Body of pancreas (tissue), 4 donors: ENCODE results near the gene TATDN2. TPM values are rescaled to one million over a fixed set of nuclear protein-coding genes. Genes with fewer than 3 reads are reported as not detected.

Experiments
- ATAC-seq: fragments of 150-250 bp; one replicate; pipeline ENCODE4 v1.9.1; 2016
- DNase-seq, 4 donors: peaks; one replicate each; pipeline ENCODE4 v3.0.0-alpha.2; 2019
- H3K27ac ChIP-seq, 4 donors: fragments of 200-600 bp; sonication (generic); 1 replicate in 3 of 4; 2 replicates in 1 of 4; pipeline versions ENCODE4 v1.5.1 to v1.6.1; 2016 to 2019; ENCODE audit warnings: mild to moderate bottlenecking in 1 of 4, mixed read lengths in 1 of 4, moderate library complexity in 1 of 4
- H3K27me3 ChIP-seq, 2 donors: fragments of 200-600 bp; sonication (generic); one replicate each; pipeline ENCODE4 v1.6.0; 2016; ENCODE audit warnings: mild to moderate bottlenecking in 1 of 2
- H3K36me3 ChIP-seq, 2 donors: fragments of 200-600 bp; sonication (generic); replicated peaks in 1 of 2; 2 replicates each; pipeline ENCODE4 v1.5.1; 2016; ENCODE audit warnings: low read depth in 2 of 2; ENCODE audit not compliant: insufficient read depth in 1 of 2
- H3K4me1 ChIP-seq: fragments of 200-600 bp; sonication (generic); one replicate; pipeline ENCODE4 v1.6.0; 2016
- H3K4me3 ChIP-seq, 2 donors: fragments of 200-600 bp; sonication (generic); 1 replicate in 1 of 2; 2 replicates in 1 of 2; pipeline ENCODE4 v1.5.1; 2016 to 2019
- H3K9me3 ChIP-seq, 3 donors: fragments of 200-600 bp; sonication (generic); 1 replicate in 2 of 3; 2 replicates in 1 of 3; pipeline ENCODE4 v1.5.1; 2016
- POLR2A ChIP-seq, 3 donors: fragments of 450-650 bp; IDR thresholded peaks; one replicate each; pipeline ENCODE4 v1.6.1; 2016; ENCODE audit warnings: antibody characterized with exemption in 3 of 3, mild to moderate bottlenecking in 2 of 3
- WGBS, 2 donors: methylation state at CpG; one replicate each; pipeline ENCODE4 v1.1.5; 2017; 5-methylcytosine and 5-hydroxymethylcytosine counted together
- intact Hi-C: fragments of 100-400 bp; cut with DNase I; formaldehyde crosslinking; loops from one replicate; pipeline ENCODE4 v1.15.1; 2023
- total RNA-seq, 2 donors: library from RNA; depleted of rRNA; stranded (reverse); fragments of >200 nt; gene quantifications; one replicate each; pipeline ENCODE4 v1.1.0, GENCODE V29; 2016
- TF ChIP-seq, protein P1 (sequence below), 7 experiments: fragments of 450-650 bp in 4 of 7; fragments of 200-600 bp in 3 of 7; sonication (generic) in 3 of 7; IDR thresholded peaks; one replicate each; pipeline ENCODE4 v1.5.1; 2016 to 2019; ENCODE audit warnings: antibody characterized with exemption in 7 of 7

Gene TATDN2
- total RNA-seq, 2 donors from 2014 or later = 15.3 to 19.8 TPM

DNA sequence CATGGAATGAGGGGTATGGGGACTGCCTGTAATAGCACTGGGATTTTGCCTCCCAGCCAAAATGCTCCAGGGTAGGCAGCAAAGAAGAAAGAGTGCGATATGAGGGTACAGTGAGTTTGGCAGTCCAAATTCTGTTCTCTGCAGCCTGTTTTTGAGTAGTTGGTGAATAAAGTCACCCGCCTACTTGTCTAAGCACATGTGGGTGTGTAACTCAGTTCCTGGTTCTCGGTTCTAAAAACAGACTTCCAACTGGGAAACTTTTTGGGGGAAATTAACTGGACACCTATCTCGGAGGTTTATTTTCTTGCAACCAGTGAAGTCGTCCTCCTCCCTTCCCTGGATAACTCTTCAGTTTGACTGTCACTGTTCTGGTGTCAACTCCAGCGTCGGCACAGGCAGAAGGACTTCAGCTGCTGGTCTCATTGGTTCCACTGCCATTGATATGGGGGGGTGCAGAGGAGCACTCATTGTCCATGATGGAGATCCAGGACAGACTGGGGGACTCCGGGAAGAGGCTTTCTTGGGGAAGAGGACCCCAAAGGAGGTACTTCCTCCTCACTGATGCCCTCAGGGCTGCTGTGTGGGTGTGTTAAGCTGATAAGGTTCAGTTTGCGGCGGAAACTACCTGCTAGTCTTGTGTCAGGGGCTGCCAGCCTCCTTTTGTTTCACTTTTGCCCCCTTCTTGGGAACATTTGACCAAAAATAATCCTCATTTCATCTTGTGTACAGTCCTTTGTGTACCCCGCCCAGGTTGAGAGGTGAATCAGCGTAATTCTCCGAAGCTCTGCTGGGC is 31.3 kb downstream of the TATDN2 start:
- peaks cover 6 to 19% of the 10 kb centered on the region in 2 donors for H3K36me3 ChIP-seq
- intact Hi-C loops = no loop called here
- ATAC-seq (no peak), DNase-seq (no peak)
- WGBS, 2 donors = 90% methylated on average over 11 to 13 of the region's 13 CpGs
- TF ChIP-seq, protein P1, sequence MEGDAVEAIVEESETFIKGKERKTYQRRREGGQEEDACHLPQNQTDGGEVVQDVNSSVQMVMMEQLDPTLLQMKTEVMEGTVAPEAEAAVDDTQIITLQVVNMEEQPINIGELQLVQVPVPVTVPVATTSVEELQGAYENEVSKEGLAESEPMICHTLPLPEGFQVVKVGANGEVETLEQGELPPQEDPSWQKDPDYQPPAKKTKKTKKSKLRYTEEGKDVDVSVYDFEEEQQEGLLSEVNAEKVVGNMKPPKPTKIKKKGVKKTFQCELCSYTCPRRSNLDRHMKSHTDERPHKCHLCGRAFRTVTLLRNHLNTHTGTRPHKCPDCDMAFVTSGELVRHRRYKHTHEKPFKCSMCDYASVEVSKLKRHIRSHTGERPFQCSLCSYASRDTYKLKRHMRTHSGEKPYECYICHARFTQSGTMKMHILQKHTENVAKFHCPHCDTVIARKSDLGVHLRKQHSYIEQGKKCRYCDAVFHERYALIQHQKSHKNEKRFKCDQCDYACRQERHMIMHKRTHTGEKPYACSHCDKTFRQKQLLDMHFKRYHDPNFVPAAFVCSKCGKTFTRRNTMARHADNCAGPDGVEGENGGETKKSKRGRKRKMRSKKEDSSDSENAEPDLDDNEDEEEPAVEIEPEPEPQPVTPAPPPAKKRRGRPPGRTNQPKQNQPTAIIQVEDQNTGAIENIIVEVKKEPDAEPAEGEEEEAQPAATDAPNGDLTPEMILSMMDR (IDR thresholded peaks at IDR 0.05) = no peak
- TF ChIP-seq POLR2A (IDR thresholded peaks at IDR 0.05) = no peak
- H3K9me3 ChIP-seq = no peaks in the 10 kb centered on the region
- H3K27ac ChIP-seq = no peak overlapping the region
- H3K27me3 ChIP-seq = no peaks in the 10 kb centered on the region
- peaks cover 17% of the 10 kb centered on the region for H3K4me1 ChIP-seq
- H3K4me3 ChIP-seq = no peak overlapping the region

DNA sequence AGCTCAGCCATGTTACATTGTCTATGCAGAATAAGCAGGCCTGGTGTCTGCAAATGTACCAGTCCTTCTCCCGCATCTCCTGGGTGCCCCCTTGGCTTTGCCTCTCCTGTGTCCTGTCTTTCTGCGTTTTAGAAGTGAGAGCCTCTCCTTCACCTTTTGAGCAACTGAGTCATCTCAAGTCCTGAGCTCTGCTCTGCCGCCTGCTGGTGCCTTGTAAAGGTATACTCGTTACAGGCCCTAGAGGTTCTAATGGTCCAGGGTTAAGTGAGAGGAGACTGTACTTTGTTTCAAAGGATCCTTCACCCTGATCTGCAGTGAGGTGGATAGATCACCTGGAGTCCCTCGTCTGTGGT is 31.9 kb downstream of the TATDN2 start:
- peaks cover 6 to 19% of the 10 kb centered on the region in 2 donors for H3K36me3 ChIP-seq
- H3K4me3 ChIP-seq = no peak overlapping the region
- TF ChIP-seq, protein P1 (IDR thresholded peaks at IDR 0.05) = no peak
- no peak for TF ChIP-seq POLR2A (IDR thresholded peaks at IDR 0.05)
- intact Hi-C loops = no loop called here
- H3K4me1 ChIP-seq = peaks cover 13% of the 10 kb centered on the region
- no peaks in the 10 kb centered on the region for H3K27me3 ChIP-seq
- no peak overlapping the region for H3K27ac ChIP-seq
- no peak for DNase-seq
- no peak for ATAC-seq
- no peaks in the 10 kb centered on the region for H3K9me3 ChIP-seq
- WGBS, 2 donors = 81 to 82% methylated on average over 5 of the region's 5 CpGs

- intact Hi-C loops = no loop called here
- H3K36me3 ChIP-seq = peaks cover 6 to 19% of the 10 kb centered on the region in 2 donors
- no peak overlapping the region for H3K27ac ChIP-seq
- DNase-seq (no peak), ATAC-seq (no peak)
- no peak overlapping the region for H3K4me3 ChIP-seq
- whole genome bisulfite sequencing, 2 donors = 88 to 93% methylated on average over 6 of the region's 6 CpGs
- TF ChIP-seq POLR2A (IDR thresholded peaks at IDR 0.05) = no peak
- TF ChIP-seq, protein P1 (IDR thresholded peaks at IDR 0.05) = no peak
- H3K27me3 ChIP-seq = no peaks in the 10 kb centered on the region
- H3K4me1 ChIP-seq = peaks cover 10% of the 10 kb centered on the region
- H3K9me3 ChIP-seq = no peaks in the 10 kb centered on the region
Measured at GRCh38 chr3:10280571-10280970, 32.3 kb downstream of the TATDN2 start.

DNA sequence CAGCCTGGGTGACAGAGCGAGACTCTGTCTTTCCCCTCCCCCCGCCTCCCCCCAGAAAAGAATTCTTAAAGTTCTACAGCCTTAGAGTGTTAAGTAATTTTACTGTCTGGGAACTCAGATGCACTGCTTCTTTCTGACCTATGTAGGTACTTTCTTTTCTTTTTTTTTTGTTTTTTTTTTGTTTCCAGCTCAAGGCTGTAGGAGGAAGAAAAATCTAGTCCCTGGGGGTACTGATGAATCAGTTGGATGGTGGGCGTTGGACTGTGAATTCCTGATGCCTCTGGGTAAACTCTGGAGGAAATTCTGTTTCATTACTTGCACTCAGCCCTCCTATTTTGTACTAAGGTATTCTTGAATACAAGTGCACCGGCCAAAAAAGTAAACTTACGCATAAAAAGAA is 33.7 kb downstream of the TATDN2 start:
- 89 to 92% methylated on average over 5 of the region's 5 CpGs for WGBS, 2 donors
- intact Hi-C loops = no loop called here
- no peaks in the 10 kb centered on the region for H3K9me3 ChIP-seq
- no peak for TF ChIP-seq POLR2A (IDR thresholded peaks at IDR 0.05)
- TF ChIP-seq, protein P1 (IDR thresholded peaks at IDR 0.05) = no peak
- H3K27me3 ChIP-seq = no peaks in the 10 kb centered on the region
- no peak overlapping the region for H3K4me3 ChIP-seq
- DNase-seq (no peak), ATAC-seq (no peak)
- H3K4me1 ChIP-seq = peaks cover 10% of the 10 kb centered on the region
- peaks cover 6 to 19% of the 10 kb centered on the region in 2 donors for H3K36me3 ChIP-seq
- H3K27ac ChIP-seq = no peak overlapping the region

DNA sequence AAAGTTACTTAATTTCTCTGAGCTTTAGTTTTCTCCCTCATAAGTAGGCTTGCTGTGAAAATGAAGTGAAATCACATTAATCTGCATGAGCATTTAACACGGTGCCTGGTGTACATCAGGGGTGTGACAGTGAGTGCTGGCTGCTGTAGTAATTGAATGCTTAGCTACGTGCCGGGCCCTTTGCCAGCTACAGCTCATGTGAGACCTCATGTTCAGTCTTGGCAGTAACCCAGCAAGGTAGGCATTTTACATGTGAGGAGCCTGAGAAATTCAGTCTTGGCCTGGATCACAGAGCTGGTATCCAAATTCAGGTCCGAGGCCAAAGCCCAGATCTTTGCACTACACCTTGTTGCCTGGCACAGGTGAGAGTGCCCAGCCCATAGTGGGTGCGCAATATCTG is 35.4 kb downstream of the TATDN2 start:
- peaks cover 10% of the 10 kb centered on the region for H3K4me1 ChIP-seq
- ATAC-seq = peak; percentile 61
- 34 to 57% methylated on average over 3 to 5 of the region's 5 CpGs for WGBS, 2 donors
- H3K4me3 ChIP-seq = no peak overlapping the region
- no peak overlapping the region for H3K27ac ChIP-seq
- no peaks in the 10 kb centered on the region for H3K9me3 ChIP-seq
- peak; percentile 72 to 92 (median 90) for DNase-seq
- no peaks in the 10 kb centered on the region for H3K27me3 ChIP-seq
- TF ChIP-seq, protein P1 (IDR thresholded peaks at IDR 0.05) = no peak
- no peak for TF ChIP-seq POLR2A (IDR thresholded peaks at IDR 0.05)
- peaks cover 6 to 14% of the 10 kb centered on the region in 2 donors for H3K36me3 ChIP-seq
- intact Hi-C loops = no loop called here
